PFSK-1 (cell line): ENCODE results near the gene KLHL22.

ENCODE experiments used
- POLR2AphosphoS5 ChIP-seq: IDR thresholded peaks from 2 replicates; pipeline ENCODE4 v1.6.1; 2012; ENCODE audit warnings: low read depth, mild to moderate bottlenecking, control low read depth, low read length, moderate library complexity
- REST ChIP-seq, 2 experiments: IDR thresholded peaks; 2 replicates each; pipeline versions ENCODE4 v1.6.1 to v1.8.0; 2011 to 2012; ENCODE audit warnings: low read depth in 2 of 2, low read length in 2 of 2, control low read depth in 1 of 2, inconsistent platforms in 1 of 2, mild to moderate bottlenecking in 1 of 2, moderate library complexity in 1 of 2; ENCODE audit not compliant: insufficient read depth in 1 of 2
- SIN3A ChIP-seq: IDR thresholded peaks from 2 replicates; pipeline ENCODE4 v1.6.1; 2012; ENCODE audit warnings: mild to moderate bottlenecking, low read length, moderate library complexity, borderline replicate concordance; ENCODE audit not compliant: insufficient read depth
- TAF1 ChIP-seq: IDR thresholded peaks from 2 replicates; pipeline ENCODE4 v1.6.1; 2012; ENCODE audit warnings: low read length, control low read depth, borderline replicate concordance; ENCODE audit not compliant: insufficient read depth

GRCh38 chr22:20412474-20413216 lies 83.0 kb downstream of the KLHL22 start:
- TF ChIP-seq POLR2AphosphoS5 (no peak), REST (IDR thresholded peaks at IDR 0.05; ENCODE audit: insufficient read depth in 1 of 2, low read depth in 2 of 2, low read length in 2 of 2) (no peak), TAF1 (no peak), SIN3A (no peak)
